Measurements from ENCODE around the gene ARHGAP24.

Gene ARHGAP24

DNA sequence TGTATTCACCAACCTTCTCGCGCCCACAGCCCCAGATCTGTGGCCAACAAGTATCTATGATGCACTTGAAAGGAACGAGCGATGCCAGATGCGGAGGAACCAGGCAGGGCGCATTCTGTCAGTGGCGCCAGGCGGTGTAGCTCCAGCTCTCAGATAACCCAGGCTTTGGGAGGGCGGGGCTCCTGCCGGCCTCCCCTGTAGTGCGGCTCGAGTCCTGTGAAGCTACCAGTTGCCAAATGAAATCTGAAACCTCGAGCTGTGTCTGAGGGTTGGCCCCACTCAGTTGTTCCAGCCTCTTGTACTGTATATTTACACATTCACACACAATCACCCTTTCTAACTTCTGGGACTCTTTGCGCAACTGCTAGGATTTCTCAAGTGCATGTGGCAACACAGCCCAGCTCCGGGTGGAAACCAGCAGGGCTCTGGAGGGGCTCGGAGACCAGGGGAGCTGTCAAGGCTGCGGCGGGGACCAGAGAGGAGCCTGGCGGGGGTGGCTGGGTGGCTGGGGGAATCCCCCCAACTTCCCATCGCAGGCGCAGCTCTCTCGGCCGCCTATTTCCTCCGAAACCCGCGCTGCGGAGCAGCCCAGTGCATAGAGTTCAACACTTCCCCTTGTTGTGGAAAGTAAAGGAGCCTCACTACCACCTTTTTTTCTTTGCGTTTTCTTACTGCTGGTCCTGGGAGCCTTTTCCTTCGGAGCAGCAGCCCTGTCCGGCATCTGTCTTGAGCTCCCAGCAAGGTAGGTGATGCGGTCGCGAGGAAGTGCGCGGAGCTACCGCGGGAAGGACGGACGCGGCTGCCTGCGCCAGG is at the start of gene ARHGAP24:
TSS of gene ARHGAP24 (plus strand) at position 333 of the 813 bp plus-strand sequence.
- peak; percentile 16 for DNase-seq

- DNase-seq = no peak
Observed at GRCh38 chr4:85426366-85426765, 48.6 kb upstream of the ARHGAP24 start.

GRCh38 chr4:85427123-85427522 is 47.8 kb upstream of the ARHGAP24 start:
- no peak for DNase-seq

DNA sequence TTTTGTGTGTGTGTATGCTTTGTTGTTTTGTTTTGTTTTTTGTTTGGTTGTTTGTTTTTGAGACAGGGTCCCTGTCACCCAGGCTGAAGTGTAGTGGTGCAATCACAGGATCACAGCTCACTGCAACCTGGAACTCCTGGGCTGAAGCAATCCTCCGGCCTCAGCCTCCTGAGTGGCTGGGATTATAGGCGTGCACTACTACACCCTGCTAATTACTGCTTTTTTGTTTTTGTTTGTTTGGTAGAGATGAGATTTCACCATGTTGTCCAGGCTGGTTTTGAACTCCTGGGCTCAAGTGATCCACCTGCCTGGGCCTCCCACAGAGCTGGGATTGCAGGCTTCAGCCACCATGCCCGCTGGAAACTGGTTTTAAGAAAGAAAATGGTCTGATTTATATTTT is 44.7 kb upstream of the ARHGAP24 start:
- no peak for DNase-seq

DNA sequence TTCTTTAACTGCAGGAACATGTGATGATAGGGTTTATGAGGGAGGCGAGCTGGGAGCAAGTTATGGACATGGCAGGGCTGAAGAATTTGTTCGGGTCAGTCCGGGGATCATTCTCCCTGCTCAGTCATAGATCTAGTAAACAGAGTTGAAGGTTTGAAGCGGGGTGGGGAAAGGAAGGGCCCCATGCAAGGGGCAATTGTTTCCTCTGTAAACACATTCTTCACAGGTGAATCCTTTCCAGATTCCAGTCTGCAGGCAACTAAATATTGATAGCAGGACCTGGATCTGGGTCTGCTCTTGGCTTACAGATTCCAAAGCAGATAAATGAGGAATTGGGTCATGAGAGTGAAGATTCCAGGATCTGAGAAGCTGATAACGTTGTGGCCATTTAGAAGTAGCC is 44.3 kb upstream of the ARHGAP24 start:
- no peak for DNase-seq

- DNase-seq = no peak
Observed at GRCh38 chr4:85431156-85431555, 43.8 kb upstream of the ARHGAP24 start.

- DNase-seq = no peak
Observed at GRCh38 chr4:85431881-85432485, 43.0 kb upstream of the ARHGAP24 start.

GRCh38 chr4:85445050-85445639 is 29.8 kb upstream of the ARHGAP24 start:
- no peak for DNase-seq

DNA sequence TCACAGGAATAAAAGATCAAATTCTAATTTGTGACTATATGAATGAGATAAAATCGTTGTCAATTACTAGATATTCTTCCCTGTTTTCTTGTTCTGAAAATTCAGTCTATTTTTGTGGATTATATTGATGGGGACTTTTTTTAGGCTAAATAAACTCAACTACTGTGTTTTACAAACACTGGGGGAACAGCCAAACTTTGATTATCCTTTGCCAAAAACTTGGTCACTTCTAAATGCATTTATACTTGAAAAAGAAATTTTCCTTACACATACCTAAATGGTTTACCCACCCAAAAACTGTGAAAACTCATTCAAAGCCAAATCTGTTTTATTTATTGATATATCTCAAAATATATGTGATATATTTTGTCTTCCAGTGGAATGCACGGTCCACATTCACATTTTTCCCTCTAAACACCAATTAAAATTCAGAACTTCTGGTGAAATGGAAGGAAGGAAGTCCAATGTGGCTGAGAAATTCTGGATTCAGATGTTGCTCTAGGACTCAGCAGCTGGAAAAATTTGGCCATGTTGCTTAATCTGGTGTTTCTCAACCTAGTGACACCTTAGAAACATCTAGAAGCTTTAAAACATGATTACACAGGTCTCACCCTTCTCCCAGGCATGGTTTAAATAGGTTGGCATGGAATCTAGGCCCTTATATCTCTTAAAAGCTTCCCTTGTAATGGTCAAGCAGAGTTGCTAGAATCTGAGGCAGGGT is 28.6 kb upstream of the ARHGAP24 start:
- no peak for DNase-seq

- DNase-seq = no peak
Observed at GRCh38 chr4:85448906-85449890, 25.8 kb upstream of the ARHGAP24 start.

GRCh38 chr4:85452058-85452731 is 22.8 kb upstream of the ARHGAP24 start:
- DNase-seq = no peak

DNA sequence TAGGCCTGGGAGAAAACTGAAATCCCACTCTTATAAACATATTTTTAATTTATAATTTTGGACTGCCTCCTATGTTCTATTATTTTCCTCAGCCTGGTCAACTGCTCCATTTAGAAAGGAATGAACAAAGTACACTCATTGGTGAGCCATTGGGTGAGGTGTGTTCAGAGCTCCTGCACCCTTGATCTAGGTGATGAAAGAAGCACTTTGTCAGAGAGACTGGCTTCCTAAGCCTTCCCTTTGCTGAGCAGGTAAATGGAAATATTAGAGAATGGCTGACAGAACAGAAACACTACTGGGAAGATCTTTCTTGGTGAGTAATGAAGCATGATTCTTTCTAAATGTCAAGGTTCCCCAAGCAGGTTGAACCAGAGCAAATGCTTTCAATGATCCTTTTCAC is 19.0 kb upstream of the ARHGAP24 start:
- DNase-seq = no peak

DNA sequence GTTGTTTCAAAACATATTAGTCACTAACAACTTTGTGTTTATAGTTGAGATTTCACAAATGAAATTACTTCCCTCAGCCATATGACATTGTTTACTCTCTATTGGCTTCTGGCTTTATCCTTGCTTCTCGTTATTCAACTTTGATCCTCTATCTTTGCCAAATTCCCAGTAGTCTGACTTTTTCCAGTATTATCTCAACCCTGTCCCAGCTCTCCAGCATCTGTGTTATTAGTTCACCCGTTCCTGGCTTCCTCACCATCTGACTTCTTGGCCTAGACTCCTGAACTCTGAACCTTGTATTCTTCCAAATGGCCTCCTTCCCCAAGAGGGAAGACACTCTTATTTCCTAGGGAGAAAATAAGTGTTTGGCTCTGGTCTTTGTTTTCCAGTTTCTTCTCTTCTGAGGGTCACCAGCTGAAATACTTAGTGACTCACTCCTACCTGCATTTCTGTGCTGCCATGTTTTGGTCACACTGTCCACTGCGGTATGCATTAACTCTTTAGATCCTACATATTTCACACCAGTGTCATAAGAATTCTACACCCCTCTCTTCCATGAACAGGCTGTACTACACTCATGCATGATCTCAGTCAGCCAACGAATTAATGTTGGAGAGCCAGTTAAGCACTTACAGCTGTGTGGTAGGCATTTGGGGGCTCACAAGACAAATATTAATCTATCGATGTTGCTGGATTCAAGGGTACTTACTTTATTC is 17.0 kb upstream of the ARHGAP24 start:
- DNase-seq = no peak

GRCh38 chr4:85459736-85460135 is 15.2 kb upstream of the ARHGAP24 start:
- DNase-seq = no peak

GRCh38 chr4:85474356-85474755 is 594 bp upstream of the ARHGAP24 start:
- DNase-seq = no peak

- no peak for DNase-seq
Observed at GRCh38 chr4:85475631-85476233, 782 bp downstream of the ARHGAP24 start.

DNA sequence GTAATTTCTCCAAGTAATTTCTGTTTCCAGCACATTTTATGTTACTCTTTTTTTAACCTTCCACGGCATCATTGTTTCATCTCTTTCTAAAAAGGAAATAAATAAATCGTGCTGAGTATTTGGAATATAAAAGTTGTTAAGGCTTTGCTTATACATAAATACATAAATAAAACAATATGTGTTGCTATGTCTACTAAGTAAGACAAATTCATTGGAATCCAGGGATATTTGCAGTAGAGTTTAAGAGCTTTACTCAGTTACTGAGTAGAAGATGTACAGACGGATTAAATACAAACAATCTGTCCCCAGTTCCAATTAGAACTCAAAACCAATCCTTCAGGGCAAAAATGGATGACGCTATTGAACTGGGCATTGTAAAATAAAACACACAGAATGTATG is 1.4 kb downstream of the ARHGAP24 start:
- DNase-seq = no peak

- no peak for DNase-seq
Observed at GRCh38 chr4:85477534-85477933, 2.6 kb downstream of the ARHGAP24 start.

DNA sequence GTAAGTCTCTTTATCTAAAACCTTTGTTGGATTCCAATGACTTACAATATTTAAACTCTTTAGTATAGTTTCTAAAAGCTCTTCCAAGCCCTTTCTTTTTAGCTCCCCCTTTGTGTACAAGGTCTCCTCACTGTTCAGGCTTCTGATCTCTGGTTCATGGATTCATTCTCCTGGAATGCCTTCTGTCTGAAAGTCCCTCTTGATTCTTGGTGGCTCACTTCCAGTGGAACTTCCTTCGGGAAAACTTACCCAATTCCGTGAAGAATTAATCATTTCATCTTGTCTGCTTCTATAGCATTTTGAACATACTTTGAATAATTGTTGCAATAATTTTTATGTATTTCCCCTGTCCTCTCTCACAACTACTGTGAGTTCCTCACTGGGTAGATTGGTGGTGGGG is 3.6 kb downstream of the ARHGAP24 start:
- no peak for DNase-seq

GRCh38 chr4:85482010-85482738 is 7.2 kb downstream of the ARHGAP24 start:
- no peak for DNase-seq

Measured in activated CD4-positive, alpha-beta T cell treated with anti-CD3 and anti-CD28 coated beads, Interleukin-2, amount 50 U/mL, for 16 hours (primary cell).